SK-N-MC (cell line): Measurements from ENCODE around the gene EFHD1.

Experiments
- DNase-seq: peaks from one replicate; pipeline ENCODE4 v3.0.0-alpha.2; 2011; ENCODE audit warnings: low read depth, low spot score
- H3K27ac ChIP-seq: fragments of 200-600 bp; sonication (generic); 2 replicates; pipeline ENCODE4 v1.5.1; 2016; ENCODE audit warnings: mixed run types
- H3K36me3 ChIP-seq: fragments of 200-600 bp; sonication (generic); 2 replicates; pipeline ENCODE4 v1.6.1; 2017; ENCODE audit warnings: antibody characterized with exemption, low read length, mixed read lengths; ENCODE audit not compliant: insufficient read depth
- H3K4me3 ChIP-seq: fragments of 200-600 bp; sonication (generic); 2 replicates; pipeline ENCODE4 v1.5.1; 2016
- H3K9ac ChIP-seq: fragments of 200-600 bp; sonication (generic); 2 replicates; pipeline ENCODE4 v1.8.0; 2017; ENCODE audit warnings: mixed run types, mixed read lengths; ENCODE audit not compliant: insufficient read length
- H3K9me3 ChIP-seq: fragments of 200-600 bp; sonication (generic); 2 replicates; pipeline ENCODE4 v1.6.1; 2017; ENCODE audit warnings: low read depth, mild to moderate bottlenecking, antibody characterized with exemption, low read length, moderate library complexity, mixed read lengths
- EZH2 ChIP-seq: fragments of 200-600 bp; sonication (generic); IDR thresholded peaks from one replicate; pipeline ENCODE4 v1.6.1; 2017; ENCODE audit warnings: antibody characterized with exemption
- FOXP2 ChIP-seq: optimal IDR thresholded peaks from 2 replicates; pipeline ENCODE3; 2011; ENCODE audit warnings: mild to moderate bottlenecking, moderate library complexity; ENCODE audit not compliant: insufficient read depth; ENCODE audit errors: extremely low read length, control extremely low read depth
- POLR2AphosphoS5 ChIP-seq: IDR thresholded peaks from 2 replicates; pipeline ENCODE4 v1.6.1; 2012; ENCODE audit warnings: mild to moderate bottlenecking, low read depth, low read length, borderline replicate concordance

EFHD1 gene

DNA sequence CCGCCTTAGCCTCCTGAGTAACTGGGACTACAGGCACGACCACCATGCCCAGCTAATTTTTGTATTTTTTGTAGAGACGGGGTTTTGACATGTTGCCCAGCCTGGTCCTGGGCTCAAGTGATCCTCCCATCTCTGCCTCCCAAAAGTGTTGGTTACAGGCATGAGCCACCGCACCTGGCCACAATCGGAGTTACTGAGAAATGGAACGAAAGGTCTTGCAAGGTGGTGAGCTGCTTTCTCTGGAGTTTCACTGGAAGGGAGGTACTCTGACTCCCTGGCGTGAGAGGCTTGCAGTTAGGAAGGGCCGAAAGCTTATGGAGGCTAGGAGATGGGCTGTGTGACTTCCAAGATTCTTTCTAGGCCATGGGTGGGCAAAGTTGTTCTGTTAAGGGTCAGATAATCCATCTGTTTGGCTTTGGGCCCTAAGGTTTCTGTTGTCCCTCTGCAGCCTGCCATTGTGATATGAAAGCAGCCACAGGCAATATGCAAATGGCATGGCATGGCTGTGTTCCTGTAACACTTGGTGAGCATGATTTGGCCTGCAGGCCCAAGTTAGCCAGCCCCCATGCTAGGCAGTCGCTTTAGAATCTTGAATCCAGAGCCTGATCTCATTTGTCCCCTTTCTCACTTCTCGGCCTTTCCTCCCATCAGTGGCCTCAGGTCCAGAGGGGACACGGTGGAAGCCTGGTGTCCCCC lies 7.9 kb downstream of the EFHD1 start:
- no peak for DNase-seq
- Histone ChIP-seq H3K4me3 (no peak overlapping the region), H3K9me3 (no peaks in the 10 kb centered on the region), H3K9ac (no peak overlapping the region), H3K36me3 (no peaks in the 10 kb centered on the region), H3K27ac (no peak overlapping the region)
- TF ChIP-seq EZH2: no peak

DNA sequence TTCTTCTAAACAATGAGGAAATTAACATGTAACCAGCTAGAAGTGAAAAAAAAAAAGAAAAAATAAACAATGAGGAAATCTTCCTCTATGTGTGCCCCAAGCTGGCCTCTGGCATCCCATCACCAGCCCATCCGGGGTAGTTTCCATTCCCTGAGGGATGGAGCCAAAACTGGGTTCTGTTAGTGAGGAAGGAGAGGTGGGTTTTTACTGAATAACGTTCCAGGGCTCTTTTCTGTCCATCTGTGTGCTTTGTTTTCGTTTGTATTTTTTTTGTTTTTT lies 9.7 kb downstream of the EFHD1 start:
- Histone ChIP-seq H3K27ac (no peak overlapping the region), H3K36me3 (no peaks in the 10 kb centered on the region), H3K4me3 (no peak overlapping the region), H3K9me3 (no peaks in the 10 kb centered on the region), H3K9ac (no peak overlapping the region)
- no peak for DNase-seq
- TF ChIP-seq POLR2AphosphoS5 (no peak), EZH2 (no peak), FOXP2 (no peak)

DNA sequence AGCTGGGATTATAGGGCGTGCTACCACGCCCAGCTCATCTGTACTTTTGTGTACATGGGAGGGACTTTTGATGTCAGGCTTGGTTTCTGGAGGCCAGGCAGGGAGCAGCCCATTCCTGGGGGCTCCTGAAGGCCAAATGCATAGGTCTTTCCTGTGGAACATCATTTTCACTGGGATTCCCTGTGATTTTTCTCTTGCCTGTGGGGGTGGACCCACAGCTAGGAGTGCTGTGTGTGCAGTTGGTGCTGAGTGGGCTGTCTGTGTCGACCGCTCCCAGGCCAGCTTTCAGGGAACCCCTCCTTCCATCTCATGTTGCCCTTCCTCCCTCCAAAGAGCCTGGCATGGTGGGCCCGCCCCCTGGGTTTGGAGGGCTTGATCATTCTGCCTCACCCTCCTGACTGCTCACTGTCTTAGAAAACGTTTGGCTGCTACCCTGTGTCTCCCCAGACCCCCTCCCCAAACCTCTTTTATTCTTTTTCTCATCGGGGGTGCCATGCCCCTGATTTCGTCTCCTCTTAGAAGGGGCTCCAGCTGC lies 10.5 kb downstream of the EFHD1 start:
- H3K36me3 ChIP-seq: no peaks in the 10 kb centered on the region
- no peaks in the 10 kb centered on the region for H3K9me3 ChIP-seq
- no peak overlapping the region for H3K4me3 ChIP-seq
- H3K9ac ChIP-seq: no peak overlapping the region
- H3K27ac ChIP-seq: no peak overlapping the region
- no peak for DNase-seq
- no peak for TF ChIP-seq POLR2AphosphoS5
- TF ChIP-seq EZH2: no peak
- no peak for TF ChIP-seq FOXP2

DNA sequence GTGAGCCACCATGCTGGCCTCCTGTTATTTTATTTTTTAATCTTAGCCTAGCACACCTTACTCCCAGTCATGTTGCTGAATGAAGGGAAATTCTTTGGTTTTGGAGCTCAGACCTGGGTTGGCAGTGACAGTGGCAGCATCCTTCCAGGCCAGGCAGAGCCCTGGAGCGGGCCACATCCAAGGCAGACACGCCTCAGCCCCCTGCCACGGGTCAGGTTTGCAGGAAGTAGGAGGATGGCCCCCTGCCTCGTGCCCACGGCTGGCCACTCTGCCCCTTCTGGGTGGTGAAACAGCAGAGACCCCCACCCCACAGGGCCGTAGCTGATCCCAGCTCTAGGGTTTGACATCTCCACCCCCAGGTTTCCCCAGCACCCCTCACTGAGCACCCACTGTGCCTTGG lies 11.7 kb downstream of the EFHD1 start:
- no peak for DNase-seq
- H3K4me3 ChIP-seq: no peak overlapping the region
- H3K27ac ChIP-seq: no peak overlapping the region
- no peak for TF ChIP-seq EZH2
- TF ChIP-seq FOXP2: no peak
- TF ChIP-seq POLR2AphosphoS5: no peak
- H3K36me3 ChIP-seq: no peaks in the 10 kb centered on the region
- no peaks in the 10 kb centered on the region for H3K9me3 ChIP-seq
- H3K9ac ChIP-seq: no peak overlapping the region

DNA sequence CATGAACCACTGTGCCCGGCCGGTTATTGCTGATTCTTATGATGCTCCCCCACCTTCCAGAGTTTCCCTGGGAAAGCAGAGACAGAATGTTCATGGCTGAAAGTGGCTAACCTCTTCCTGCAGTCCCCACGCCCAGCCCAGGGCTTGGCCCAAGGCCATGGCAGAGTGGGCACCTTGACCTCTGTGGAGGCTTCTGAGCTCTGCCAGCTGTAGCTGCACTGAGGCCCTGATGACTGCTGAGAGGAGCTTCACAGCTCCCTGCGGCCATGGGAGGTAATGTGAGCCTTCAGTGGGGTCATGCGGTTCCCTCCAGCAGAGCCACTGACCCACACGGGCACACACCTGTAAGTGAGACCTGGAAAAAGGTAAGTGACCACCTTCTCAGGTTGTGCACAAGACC lies 13.3 kb downstream of the EFHD1 start:
- no peak overlapping the region for H3K4me3 ChIP-seq
- no peak overlapping the region for H3K27ac ChIP-seq
- H3K9ac ChIP-seq: no peak overlapping the region
- H3K9me3 ChIP-seq: no peaks in the 10 kb centered on the region
- TF ChIP-seq POLR2AphosphoS5 (no peak), EZH2 (no peak), FOXP2 (no peak)
- no peaks in the 10 kb centered on the region for H3K36me3 ChIP-seq
- DNase-seq: no peak

DNA sequence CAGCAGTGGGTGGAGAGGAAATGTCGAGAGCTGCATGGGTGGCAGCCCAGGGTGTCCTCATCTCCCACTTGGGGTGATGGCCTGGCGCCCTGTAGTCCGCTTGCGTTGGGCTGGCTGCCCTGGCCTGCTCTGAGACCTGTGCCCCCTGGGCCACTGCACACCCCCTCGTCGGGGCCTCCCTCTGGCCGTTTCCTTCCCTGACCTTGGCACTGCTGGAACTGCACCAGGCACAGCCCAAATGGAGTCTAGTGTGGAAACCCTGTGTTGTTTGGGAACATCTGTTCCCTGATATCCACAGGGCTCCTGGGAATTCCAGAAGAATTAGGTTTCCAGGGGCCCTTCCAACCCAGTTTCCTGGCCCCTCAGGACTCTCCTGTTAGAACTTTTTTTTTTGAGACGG lies 13.9 kb downstream of the EFHD1 start:
- no peak overlapping the region for H3K9ac ChIP-seq
- H3K9me3 ChIP-seq: no peaks in the 10 kb centered on the region
- TF ChIP-seq FOXP2 (no peak), EZH2 (no peak)

DNA sequence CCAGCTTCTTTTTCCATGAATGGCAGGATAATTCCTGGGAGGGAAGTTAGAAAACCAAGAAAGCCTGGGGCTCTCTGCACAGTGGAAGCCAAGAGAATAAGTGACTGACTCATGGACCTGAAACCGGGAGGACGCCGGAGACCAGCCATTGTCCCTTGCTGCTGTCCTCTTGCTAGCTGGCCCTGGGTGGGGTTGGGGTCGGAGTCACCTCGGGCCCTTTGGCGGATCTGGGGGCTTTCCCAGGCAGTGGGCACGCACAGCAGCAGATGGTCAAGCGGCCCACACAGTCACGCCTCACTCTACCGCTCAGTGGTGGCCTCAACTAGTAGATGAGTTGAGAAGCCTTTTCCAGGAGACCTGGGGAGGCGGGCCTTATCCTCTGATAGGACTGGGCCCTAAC lies 15.6 kb downstream of the EFHD1 start:
- TF ChIP-seq POLR2AphosphoS5: no peak
- TF ChIP-seq FOXP2: no peak
- no peak for DNase-seq
- Histone ChIP-seq H3K27ac (no peak overlapping the region), H3K9ac (no peak overlapping the region), H3K36me3 (no peaks in the 10 kb centered on the region), H3K4me3 (no peak overlapping the region), H3K9me3 (no peaks in the 10 kb centered on the region)

More for the DNA sequence above, 13.9 kb downstream of the EFHD1 start:
- no peak overlapping the region for H3K27ac ChIP-seq
- no peak overlapping the region for H3K4me3 ChIP-seq
- H3K36me3 ChIP-seq: no peaks in the 10 kb centered on the region
- DNase-seq: no peak

DNA sequence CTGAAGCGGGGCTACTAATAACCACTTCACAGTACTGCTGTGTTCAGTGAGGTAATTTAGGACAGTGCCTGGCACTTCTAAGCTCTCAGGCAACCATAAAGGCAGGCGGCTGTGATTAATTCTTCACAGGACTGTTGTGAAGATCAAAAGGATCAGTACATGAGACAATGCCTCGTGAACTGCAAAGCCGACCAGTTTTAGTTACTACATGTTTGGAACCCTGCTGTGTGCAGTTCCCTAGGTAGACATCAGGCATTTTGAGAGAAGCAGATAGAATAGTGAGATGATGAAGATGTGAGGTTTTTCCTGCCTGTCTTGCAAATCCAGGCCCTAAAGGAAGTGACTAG lies 19.1 kb downstream of the EFHD1 start:
- no peak overlapping the region for H3K27ac ChIP-seq
- no peak overlapping the region for H3K4me3 ChIP-seq
- no peaks in the 10 kb centered on the region for H3K36me3 ChIP-seq
- no peak for DNase-seq
- H3K9me3 ChIP-seq: no peaks in the 10 kb centered on the region
- no peak overlapping the region for H3K9ac ChIP-seq
- TF ChIP-seq FOXP2 (no peak), POLR2AphosphoS5 (no peak), EZH2 (no peak)

DNA sequence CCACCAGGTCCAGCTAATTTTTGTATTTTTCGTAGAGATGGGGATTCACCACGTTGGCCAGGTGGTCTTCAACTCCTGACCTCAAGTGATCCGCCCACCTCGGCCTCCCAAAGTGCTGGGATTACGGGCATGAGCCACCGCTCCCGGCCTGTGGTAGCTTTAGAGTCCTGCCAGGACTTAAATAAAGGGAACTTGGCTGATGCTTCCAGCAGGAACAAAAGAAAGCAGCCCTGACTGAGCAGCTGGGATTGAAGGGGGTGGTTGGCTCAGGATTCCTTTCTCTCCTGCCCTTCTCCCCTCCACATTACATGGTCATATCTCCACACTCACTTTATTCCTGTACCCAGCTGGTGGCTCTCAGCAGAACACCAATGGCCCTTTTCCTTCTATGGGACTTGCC lies 20.0 kb downstream of the EFHD1 start:
- H3K36me3 ChIP-seq: no peaks in the 10 kb centered on the region
- H3K9me3 ChIP-seq: no peaks in the 10 kb centered on the region
- no peak overlapping the region for H3K9ac ChIP-seq
- no peak overlapping the region for H3K27ac ChIP-seq
- no peak for DNase-seq
- no peak overlapping the region for H3K4me3 ChIP-seq
- TF ChIP-seq POLR2AphosphoS5 (no peak), FOXP2 (no peak), EZH2 (no peak)
